Spleen (tissue), 11 donors: ENCODE results near the gene MSI2. TPM values are rescaled to one million over a fixed set of nuclear protein-coding genes. Genes with fewer than 3 reads are reported as not detected.
A peak's percentile ranks its signal among the peaks of the same experiment; 100 is the strongest.

Experiments
- DNase-seq: peaks from one replicate; pipeline ENCODE4 v3.0.0-alpha.2; 2020
- H3K27ac ChIP-seq, 8 donors: fragments of 200-600 bp; sonication (generic) in 7 of 8; 1 replicate in 4 of 8; 2 replicates in 4 of 8; pipeline versions ENCODE4 v1.5.0 to v1.8.0; 2016 to 2021; ENCODE audit warnings: inconsistent platforms in 4 of 8, mild to moderate bottlenecking in 4 of 8, moderate library complexity in 1 of 8
- H3K27me3 ChIP-seq, 7 donors: fragments of 200-600 bp; sonication (generic) in 6 of 7; replicated peaks in 1 of 7; 1 replicate in 4 of 7; 2 replicates in 3 of 7; pipeline versions ENCODE4 v1.5.0 to v1.8.0; 2016 to 2021; ENCODE audit warnings: inconsistent platforms in 3 of 7, mild to moderate bottlenecking in 1 of 7
- H3K36me3 ChIP-seq, 6 donors: fragments of 200-600 bp; sonication (generic) in 5 of 6; 1 replicate in 4 of 6; 2 replicates in 2 of 6; pipeline versions ENCODE4 v1.5.0 to v1.8.0; 2016 to 2021; ENCODE audit warnings: inconsistent platforms in 2 of 6
- H3K4me1 ChIP-seq, 6 donors: fragments of 200-600 bp; sonication (generic) in 5 of 6; 1 replicate in 3 of 6; 2 replicates in 3 of 6; pipeline versions ENCODE4 v1.5.0 to v1.8.0; 2016 to 2021; ENCODE audit warnings: inconsistent platforms in 3 of 6
- H3K4me3 ChIP-seq, 8 donors: fragments of 200-600 bp; sonication (generic) in 7 of 8; 1 replicate in 4 of 8; 2 replicates in 4 of 8; pipeline versions ENCODE4 v1.5.0 to v1.8.0; 2016 to 2021; ENCODE audit warnings: inconsistent platforms in 4 of 8, mild to moderate bottlenecking in 4 of 8, moderate library complexity in 2 of 8
- H3K9me3 ChIP-seq, 8 donors: fragments of 200-600 bp; sonication (generic) in 7 of 8; 1 replicate in 4 of 8; 2 replicates in 4 of 8; pipeline versions ENCODE4 v1.5.0 to v1.8.0; 2016 to 2021; ENCODE audit warnings: inconsistent platforms in 4 of 8
- POLR2A ChIP-seq, 3 donors: fragments of 450-650 bp; IDR thresholded peaks; one replicate each; pipeline ENCODE4 v1.5.1; 2017; ENCODE audit warnings: antibody characterized with exemption in 3 of 3, mild to moderate bottlenecking in 1 of 3
- POLR2AphosphoS5 ChIP-seq, 3 donors: sonication (generic); formaldehyde crosslinking; IDR thresholded peaks; one replicate each; pipeline ENCODE4 v1.5.1; 2017; ENCODE audit warnings: antibody characterized with exemption in 3 of 3
- WGBS, 5 donors: extraction: QIAGEN DNeasy Blood & Tissue Kit in 3 of 5; methylation state at CpG; one replicate each; pipeline versions ENCODE4 v1.1.5 to v1.1.7; 2013 to 2018; 5-methylcytosine and 5-hydroxymethylcytosine counted together
- intact Hi-C: fragments of 100-400 bp; cut with DNase I; formaldehyde crosslinking; loops from one replicate; pipeline ENCODE4 v1.15.0; 2023; ENCODE audit warnings: low total_unique reads
- polyA plus RNA-seq, 3 donors: library from polyadenylated mRNA; stranded (reverse); fragments of 200-250 nt; gene quantifications; one replicate each; pipeline ENCODE4 v1.2.1, GENCODE V29; 2013
- total RNA-seq, 7 donors: library from RNA; depleted of rRNA in 3 of 7; stranded (reverse); fragments of >200 nt in 3 of 7; fragmentation: NEBNext Ultra II Directional in 4 of 7; extraction: Animal tissue kit (Norgen Biotek cat#: 25700) in 4 of 7; gene quantifications; one replicate each; pipeline versions ENCODE4 v1.1.0 to v1.2.1, GENCODE V29; 2016 to 2021
- TF ChIP-seq, protein P1 (sequence below), 11 experiments: fragments of 200-600 bp in 7 of 11; fragments of 450-650 bp in 4 of 11; sonication (generic) in 4 of 11; IDR thresholded peaks in 8 of 11; conservative IDR thresholded peaks in 3 of 11; 1 replicate in 7 of 11; 2 replicates in 4 of 11; pipeline versions ENCODE4 v1.4.0 to v1.8.0; 2016 to 2021; ENCODE audit warnings: antibody characterized with exemption in 11 of 11, inconsistent platforms in 4 of 11, mild to moderate bottlenecking in 1 of 11
- donor health status: healthy with polysubstance abuse.
- donor health status: DM: no; HTN: no; CAD: no; lungs with moderate emphysema.
- donor health status: DM: no; HTN: no; CAD: no.
- donor health status: Bipolar disorder and iron deficiency.
- donor health status: healthy.
- donor health status: DM: no; HTN: no; CAD: no.
- donor health status: DM: yes; HTN: yes; CAD: no.

MSI2 gene
- total and polyA plus RNA-seq, 10 donors, result 9.8 to 131 (median 64.7) TPM

DNA sequence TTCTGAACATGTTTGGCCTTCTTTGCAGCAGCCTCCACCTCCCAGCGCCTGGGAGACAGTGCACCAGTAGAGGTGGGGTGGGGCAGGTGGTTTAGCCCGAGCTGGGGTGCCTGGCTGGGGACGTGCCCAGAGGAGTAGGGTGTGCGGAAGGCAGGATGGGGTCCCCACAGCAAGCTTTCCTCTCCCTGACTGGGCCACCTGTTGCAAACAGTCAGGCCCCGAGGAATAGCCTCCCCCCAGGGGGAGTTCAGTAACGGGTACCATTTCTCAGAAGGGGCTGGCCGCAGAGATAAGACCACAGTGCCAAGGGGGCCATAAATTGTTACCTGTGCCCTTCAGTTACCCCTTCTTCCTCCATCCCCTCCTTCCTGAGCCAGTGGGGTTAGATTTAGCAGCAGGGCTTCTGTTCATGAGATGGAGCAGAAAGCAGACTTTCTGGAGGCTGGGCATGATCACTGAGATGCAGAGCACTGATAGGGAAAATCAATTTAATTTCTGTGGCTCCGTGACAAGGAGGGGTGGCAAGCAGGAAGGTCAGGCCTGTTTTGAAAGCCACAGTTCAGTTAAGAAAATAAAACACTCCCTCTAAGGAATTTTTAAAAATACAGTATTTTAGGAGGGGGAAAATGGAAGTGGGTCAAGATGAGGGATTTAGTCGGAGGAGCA lies 181.9 kb downstream of the MSI2 start:
- peak; percentile 56 for DNase-seq
- TF ChIP-seq POLR2A (IDR thresholded peaks at IDR 0.05) (no peak), POLR2AphosphoS5 (IDR thresholded peaks at IDR 0.05) (no peak)
- TF ChIP-seq, protein P1, sequence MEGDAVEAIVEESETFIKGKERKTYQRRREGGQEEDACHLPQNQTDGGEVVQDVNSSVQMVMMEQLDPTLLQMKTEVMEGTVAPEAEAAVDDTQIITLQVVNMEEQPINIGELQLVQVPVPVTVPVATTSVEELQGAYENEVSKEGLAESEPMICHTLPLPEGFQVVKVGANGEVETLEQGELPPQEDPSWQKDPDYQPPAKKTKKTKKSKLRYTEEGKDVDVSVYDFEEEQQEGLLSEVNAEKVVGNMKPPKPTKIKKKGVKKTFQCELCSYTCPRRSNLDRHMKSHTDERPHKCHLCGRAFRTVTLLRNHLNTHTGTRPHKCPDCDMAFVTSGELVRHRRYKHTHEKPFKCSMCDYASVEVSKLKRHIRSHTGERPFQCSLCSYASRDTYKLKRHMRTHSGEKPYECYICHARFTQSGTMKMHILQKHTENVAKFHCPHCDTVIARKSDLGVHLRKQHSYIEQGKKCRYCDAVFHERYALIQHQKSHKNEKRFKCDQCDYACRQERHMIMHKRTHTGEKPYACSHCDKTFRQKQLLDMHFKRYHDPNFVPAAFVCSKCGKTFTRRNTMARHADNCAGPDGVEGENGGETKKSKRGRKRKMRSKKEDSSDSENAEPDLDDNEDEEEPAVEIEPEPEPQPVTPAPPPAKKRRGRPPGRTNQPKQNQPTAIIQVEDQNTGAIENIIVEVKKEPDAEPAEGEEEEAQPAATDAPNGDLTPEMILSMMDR (IDR thresholded peaks at IDR 0.05 in 8 of 11, conservative IDR thresholded peaks at IDR 0.05 in 3 of 11), result no peak
- H3K9me3 ChIP-seq, result no peaks in the 10 kb centered on the region
- H3K27ac ChIP-seq, result no peak overlapping the region
- intact Hi-C loops, result no loop called here
- WGBS, 5 donors, result 50 to 65% (median 54%) methylated on average over 8 to 9 of the region's 9 CpGs
- H3K4me1 ChIP-seq, result peaks cover 25 to 67% (median 38%) of the 10 kb centered on the region in 6 donors
- H3K36me3 ChIP-seq, result no peaks in the 10 kb centered on the region
- no peaks in the 10 kb centered on the region for H3K27me3 ChIP-seq
- H3K4me3 ChIP-seq, result no peak overlapping the region

DNA sequence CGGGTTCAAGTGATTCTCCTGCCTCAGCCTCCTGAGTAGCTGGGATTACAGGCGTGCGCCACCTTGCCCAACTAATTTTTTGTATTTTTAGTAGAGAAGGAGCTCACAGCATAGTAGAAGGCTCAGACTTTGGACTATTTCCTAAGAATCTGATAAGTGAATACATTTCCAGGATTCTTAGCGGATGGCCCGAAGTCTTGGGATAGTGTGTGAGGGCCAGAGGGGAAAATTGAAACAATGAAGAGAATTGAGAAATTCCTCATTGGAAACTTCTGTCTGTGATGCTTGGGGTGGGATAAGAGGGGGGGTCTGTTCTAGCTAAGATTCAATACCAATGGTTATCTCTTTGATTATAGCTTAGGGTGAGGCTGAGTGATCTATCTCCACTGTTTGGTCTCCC lies 183.3 kb downstream of the MSI2 start:
- no peak for DNase-seq
- no peaks in the 10 kb centered on the region for H3K9me3 ChIP-seq
- peak overlapping the region in 5 of 8 donors; percentile 30 to 73 (median 66) for H3K27ac ChIP-seq
- peaks cover 38 to 81% (median 53%) of the 10 kb centered on the region in 6 donors for H3K4me1 ChIP-seq
- no peak overlapping the region for H3K4me3 ChIP-seq
- intact Hi-C loops, result no loop called here
- H3K36me3 ChIP-seq, result no peaks in the 10 kb centered on the region
- no peaks in the 10 kb centered on the region for H3K27me3 ChIP-seq
- 89 to 96% (median 93%) methylated on average over 5 of the region's 5 CpGs for WGBS, 5 donors
- TF ChIP-seq, protein P1 (IDR thresholded peaks at IDR 0.05 in 8 of 11, conservative IDR thresholded peaks at IDR 0.05 in 3 of 11), result no peak
- no peak for TF ChIP-seq POLR2AphosphoS5 (IDR thresholded peaks at IDR 0.05)
- no peak for TF ChIP-seq POLR2A (IDR thresholded peaks at IDR 0.05)

DNA sequence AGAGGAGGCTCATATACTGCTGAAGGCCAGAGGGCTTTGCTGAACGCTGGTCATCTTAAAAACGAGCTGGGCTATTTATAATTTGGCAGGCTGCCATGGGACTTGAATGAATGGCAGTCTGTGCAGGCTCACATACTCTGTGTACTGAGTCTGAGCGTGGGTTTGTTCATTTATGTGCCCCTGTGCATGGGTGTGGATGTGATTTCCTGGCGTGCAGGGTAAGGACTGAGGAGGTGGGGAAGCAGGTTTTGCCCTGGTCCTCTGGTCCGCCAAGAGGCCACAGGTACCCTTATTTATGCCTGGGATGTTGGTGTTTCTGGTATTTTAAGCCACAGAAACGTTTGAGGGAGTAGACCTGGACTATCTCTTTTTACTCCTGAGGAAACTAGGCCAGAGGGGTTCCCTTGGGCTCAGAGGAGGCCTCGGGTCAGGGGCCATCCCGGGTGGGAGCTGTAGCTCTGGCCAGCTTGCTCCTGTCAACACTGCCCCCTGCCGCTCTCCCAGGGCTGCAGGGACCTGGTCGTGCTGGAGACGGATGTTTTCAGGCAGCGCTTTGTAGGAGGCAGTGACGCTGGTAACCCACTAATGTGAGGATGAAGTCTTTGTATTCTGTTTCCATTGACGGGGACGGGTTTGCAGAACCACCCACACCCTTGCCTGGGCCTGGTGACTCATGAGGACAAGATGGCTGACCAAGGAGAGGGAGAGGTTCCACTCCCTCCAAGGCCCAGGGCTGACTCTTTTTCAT lies 184.4 kb downstream of the MSI2 start:
- H3K27me3 ChIP-seq, result no peaks in the 10 kb centered on the region
- no peak overlapping the region for H3K4me3 ChIP-seq
- no peaks in the 10 kb centered on the region for H3K9me3 ChIP-seq
- TF ChIP-seq, protein P1 (IDR thresholded peaks at IDR 0.05 in 8 of 11, conservative IDR thresholded peaks at IDR 0.05 in 3 of 11), result peak in 7 of 11 experiments; percentile 32 to 60 (median 42)
- TF ChIP-seq POLR2A (IDR thresholded peaks at IDR 0.05), result no peak
- TF ChIP-seq POLR2AphosphoS5 (IDR thresholded peaks at IDR 0.05), result peak; percentile 40 to 68 (median 43)
- DNase-seq, result peak; percentile 80
- H3K36me3 ChIP-seq, result no peaks in the 10 kb centered on the region
- peaks cover 44 to 91% (median 60%) of the 10 kb centered on the region in 6 donors for H3K4me1 ChIP-seq
- 26 to 31% (median 27%) methylated on average over 13 to 15 of the region's 15 CpGs for WGBS, 5 donors
- intact Hi-C loops, result no loop called here
- H3K27ac ChIP-seq, result peak overlapping the region in 7 of 8 donors; percentile 35 to 73 (median 66)

DNA sequence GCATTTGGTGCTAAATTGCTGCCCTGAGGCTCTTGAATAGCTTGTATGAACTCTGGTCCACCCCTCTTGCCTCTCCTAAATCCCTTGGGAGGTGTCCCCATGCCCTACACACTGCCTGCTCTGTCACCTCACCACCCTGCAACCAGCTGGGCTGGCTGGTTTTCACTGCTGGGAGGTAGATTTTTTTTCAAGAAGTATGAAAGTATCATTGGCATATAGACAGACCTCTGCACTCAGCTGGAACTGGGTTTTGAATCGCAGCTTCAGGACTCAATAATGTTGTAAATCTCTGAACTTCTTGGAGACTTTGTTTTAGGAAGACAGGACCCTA lies 184.9 kb downstream of the MSI2 start:
- intact Hi-C loops, result no loop called here
- TF ChIP-seq POLR2AphosphoS5 (IDR thresholded peaks at IDR 0.05) (no peak), POLR2A (IDR thresholded peaks at IDR 0.05) (no peak)
- TF ChIP-seq, protein P1 (IDR thresholded peaks at IDR 0.05 in 8 of 11, conservative IDR thresholded peaks at IDR 0.05 in 3 of 11), result no peak
- H3K27ac ChIP-seq, result peak overlapping the region in 6 of 8 donors; percentile 35 to 73 (median 66)
- peak; percentile 12 for DNase-seq
- no peaks in the 10 kb centered on the region for H3K9me3 ChIP-seq
- WGBS, 5 donors, result 7 to 58% (median 52%) methylated on average over 1 of the region's 1 CpG
- H3K4me3 ChIP-seq, result no peak overlapping the region
- peaks cover 44 to 93% (median 63%) of the 10 kb centered on the region in 6 donors for H3K4me1 ChIP-seq
- no peaks in the 10 kb centered on the region for H3K36me3 ChIP-seq
- no peaks in the 10 kb centered on the region for H3K27me3 ChIP-seq
